Right lobe of liver (tissue), 6 donors: ENCODE results near the gene NTMT1. TPM values are rescaled to one million over a fixed set of nuclear protein-coding genes. Genes with fewer than 3 reads are reported as not detected.
"Not testable (repeated sequence)": the region's sequence is repeated elsewhere in the genome, so short reads cannot be mapped to it uniquely, and the experiment has no call there.

Source experiments
- ATAC-seq, 4 donors: fragments of 200-7000 bp; cut with Tn5 transposase; one replicate each; pipeline ENCODE4 v1.9.1; 2020; ENCODE audit warnings: mild to moderate bottlenecking in 4 of 4, moderate library complexity in 4 of 4
- DNase-seq, 3 donors: peaks; one replicate each; pipeline ENCODE4 v3.0.0-alpha.2; 2020
- H3K27ac ChIP-seq, 3 donors: fragments of 200-600 bp; one replicate each; pipeline ENCODE4 v1.8.0; 2022
- H3K27me3 ChIP-seq, 2 donors: fragments of 200-600 bp; one replicate each; pipeline ENCODE4 v1.8.0; 2022
- H3K36me3 ChIP-seq, 4 donors: fragments of 200-600 bp; sonication (generic) in 1 of 4; one replicate each; pipeline versions ENCODE4 v1.5.1 to v1.8.0; 2017 to 2022; ENCODE audit warnings: control low read depth in 1 of 4
- H3K4me1 ChIP-seq, 4 donors: fragments of 200-600 bp; sonication (generic) in 1 of 4; one replicate each; pipeline versions ENCODE4 v1.5.1 to v1.8.0; 2017 to 2022; ENCODE audit warnings: control low read depth in 1 of 4
- H3K4me3 ChIP-seq, 3 donors: fragments of 200-600 bp; one replicate each; pipeline ENCODE4 v1.8.0; 2022
- H3K9me3 ChIP-seq, 4 donors: fragments of 200-600 bp; sonication (generic) in 1 of 4; one replicate each; pipeline versions ENCODE4 v1.5.1 to v1.8.0; 2017 to 2022; ENCODE audit warnings: control low read depth in 1 of 4
- CTCF ChIP-seq, 4 donors: fragments of 200-600 bp in 3 of 4; fragments of 450-650 bp in 1 of 4; IDR thresholded peaks; one replicate each; pipeline versions ENCODE4 v1.5.1 to v1.8.0; 2016 to 2022; ENCODE audit warnings: antibody characterized with exemption in 4 of 4, mild to moderate bottlenecking in 2 of 4
- POLR2A ChIP-seq: fragments of 450-650 bp; IDR thresholded peaks from one replicate; pipeline ENCODE4 v1.6.1; 2017; ENCODE audit warnings: antibody characterized with exemption, mild to moderate bottlenecking
- WGBS: methylation state at CpG from one replicate; pipeline ENCODE4 v1.1.6; 2018; ENCODE audit warnings: low coverage, low lambda C conversion rate; ENCODE audit not compliant: insufficient coverage; ENCODE audit errors: missing lambda C conversion rate; 5-methylcytosine and 5-hydroxymethylcytosine counted together
- intact Hi-C, 2 donors: fragments of 100-400 bp; cut with DNase I; formaldehyde crosslinking; loops; one replicate each; pipeline versions ENCODE4 v1.11.2 to v1.14.1; 2022
- total RNA-seq, 6 experiments: library from RNA; depleted of rRNA in 2 of 6; stranded (reverse); fragments of >200 nt in 2 of 6; fragmentation: NEBNext Ultra II Directional in 3 of 6; extraction: Animal tissue kit (Norgen Biotek cat#: 25700) in 3 of 6; gene quantifications; one replicate each; pipeline versions ENCODE4 v1.1.0 to v1.2.4, GENCODE V29; 2016 to 2023
- donor health status: DM: no; HTN: yes; CAD: no.
- donor health status: DM: no; HTN: no; CAD: no.
- donor health status: DM: no; HTN: no; CAD: no.
- donor health status: DM: no; HTN: yes; CAD: no.
- donor health status: DM: no; HTN: yes; CAD: no.

Gene NTMT1
- total RNA-seq, 6 experiments from 2014 or later, result 15.6 to 28.3 (median 20.7) TPM

- TF ChIP-seq CTCF (IDR thresholded peaks at IDR 0.05) (no peak), POLR2A (no peak)
- Histone ChIP-seq H3K27me3 (no peaks in the 10 kb centered on the region), H3K27ac (no peak overlapping the region), H3K4me3 (no peak overlapping the region), H3K36me3 (no peaks in the 10 kb centered on the region), H3K4me1 (peaks cover 0 to 4% (median 0%) of the 10 kb centered on the region in 4 donors), H3K9me3 (no peaks in the 10 kb centered on the region)
- 100% methylated on average over 1 of the region's 1 CpG for WGBS
- ATAC-seq (no peak), DNase-seq (no peak)
- intact Hi-C loops, result no loop called here
Measured at GRCh38 chr9:129586245-129586644, 39.7 kb upstream of the NTMT1 start.

- Histone ChIP-seq H3K36me3 (no peaks in the 10 kb centered on the region), H3K9me3 (no peaks in the 10 kb centered on the region), H3K27ac (no peak overlapping the region), H3K27me3 (no peaks in the 10 kb centered on the region), H3K4me3 (no peak overlapping the region), H3K4me1 (peaks cover 0 to 4% (median 0%) of the 10 kb centered on the region in 4 donors)
- TF ChIP-seq CTCF (IDR thresholded peaks at IDR 0.05) (no peak), POLR2A (no peak)
- WGBS, result 77% methylated on average over 5 of the region's 8 CpGs
- intact Hi-C loops, result no loop called here
- no peak for ATAC-seq
- no peak for DNase-seq
Measured at GRCh38 chr9:129586685-129587084, 39.3 kb upstream of the NTMT1 start.

- TF ChIP-seq POLR2A, result no peak
- DNase-seq, result no peak
- Histone ChIP-seq H3K4me1 (peaks cover 0 to 4% (median 0%) of the 10 kb centered on the region in 4 donors), H3K9me3 (no peaks in the 10 kb centered on the region), H3K27ac (no peak overlapping the region), H3K36me3 (no peaks in the 10 kb centered on the region), H3K4me3 (no peak overlapping the region), H3K27me3 (no peaks in the 10 kb centered on the region)
- intact Hi-C loops, result no loop called here
- ATAC-seq, result no peak
- 85% methylated on average over 17 of the region's 23 CpGs for WGBS
Measured at GRCh38 chr9:129587487-129588262, 38.3 kb upstream of the NTMT1 start.

GRCh38 chr9:129590466-129590865 lies 35.5 kb upstream of the NTMT1 start:
- DNase-seq, result no peak
- no peaks in the 10 kb centered on the region for H3K9me3 ChIP-seq
- no peaks in the 10 kb centered on the region for H3K4me1 ChIP-seq
- TF ChIP-seq POLR2A (no peak), CTCF (IDR thresholded peaks at IDR 0.05) (no peak)
- no peak overlapping the region for H3K27ac ChIP-seq
- intact Hi-C loops, result no loop called here
- no peaks in the 10 kb centered on the region for H3K36me3 ChIP-seq
- no peaks in the 10 kb centered on the region for H3K27me3 ChIP-seq
- 88% methylated on average over 4 of the region's 6 CpGs for WGBS
- H3K4me3 ChIP-seq, result no peak overlapping the region
- ATAC-seq, result no peak

- ATAC-seq, result no peak
- no peak overlapping the region for H3K27ac ChIP-seq
- H3K4me3 ChIP-seq, result no peak overlapping the region
- no peaks in the 10 kb centered on the region for H3K9me3 ChIP-seq
- H3K4me1 ChIP-seq, result no peaks in the 10 kb centered on the region
- no peaks in the 10 kb centered on the region for H3K36me3 ChIP-seq
- WGBS, result 64% methylated on average over 4 of the region's 5 CpGs
- no peaks in the 10 kb centered on the region for H3K27me3 ChIP-seq
- intact Hi-C loops, result no loop called here
- no peak for DNase-seq
- no peak for TF ChIP-seq POLR2A
- TF ChIP-seq CTCF (IDR thresholded peaks at IDR 0.05), result no peak
Measured at GRCh38 chr9:129591916-129592315, 34.0 kb upstream of the NTMT1 start.

- WGBS, result 92% methylated on average over 10 of the region's 10 CpGs
Measured at GRCh38 chr9:129592790-129593189, 33.2 kb upstream of the NTMT1 start.

More at GRCh38 chr9:129592790-129593189, 33.2 kb upstream of the NTMT1 start:
- H3K27ac ChIP-seq, DNase-seq, H3K4me1 ChIP-seq, H3K9me3 ChIP-seq, H3K36me3 ChIP-seq, intact Hi-C loops, ATAC-seq, H3K4me3 ChIP-seq, H3K27me3 ChIP-seq: not testable (repeated sequence)
